Progenitor cell of endocrine pancreas (in vitro differentiated cells): ENCODE data around the gene ACAP2. TPM values are rescaled to one million over a fixed set of nuclear protein-coding genes. Genes with fewer than 3 reads are reported as not detected.

ENCODE experiments used
- DNase-seq: peaks from one replicate; pipeline ENCODE4 v3.0.0; 2021; ENCODE audit warnings: low spot score; ENCODE audit not compliant: unreplicated experiment
- H3K27ac Mint-ChIP-seq: 2 replicates; pipeline ENCODE4 v1.8.0; 2021; ENCODE audit warnings: mild to moderate bottlenecking, moderate library complexity, mixed read lengths
- H3K27me3 Mint-ChIP-seq: 2 replicates; pipeline ENCODE4 v1.8.0; 2021; ENCODE audit warnings: mixed read lengths
- H3K36me3 Mint-ChIP-seq: 2 replicates; pipeline ENCODE4 v1.8.0; 2022; ENCODE audit warnings: mixed read lengths; ENCODE audit not compliant: insufficient read depth
- H3K4me1 Mint-ChIP-seq: 2 replicates; pipeline ENCODE4 v1.8.0; 2021; ENCODE audit warnings: low read depth, mixed read lengths
- H3K4me3 Mint-ChIP-seq: 2 replicates; pipeline ENCODE4 v1.8.0; 2021; ENCODE audit warnings: low read depth, mild to moderate bottlenecking, moderate library complexity, mixed read lengths
- H3K9me3 Mint-ChIP-seq: 2 replicates; pipeline ENCODE4 v1.8.0; 2021; ENCODE audit warnings: low read depth, mixed read lengths
- CTCF ChIP-seq: fragments of 200-600 bp; sonication (generic); IDR thresholded peaks from one replicate; pipeline ENCODE4 v1.5.0; 2021; ENCODE audit warnings: antibody characterized with exemption, mild to moderate bottlenecking; ENCODE audit not compliant: unreplicated experiment
- total RNA-seq: library from RNA; stranded (reverse); gene quantifications from 2 replicates; pipeline ENCODE4 v1.2.1, GENCODE V29; 2021

The ACAP2 gene
- total RNA-seq, 1 donor from 2014 or later: 34.2 TPM

GRCh38 chr3:195450731-195451229, 8.0 kb upstream of the ACAP2 start:
- H3K27ac Mint-ChIP-seq: no peak overlapping the region

GRCh38 chr3:195448205-195448875, 5.5 kb upstream of the ACAP2 start:
- Mint-ChIP-seq H3K36me3 (no peaks in the 10 kb centered on the region), H3K4me3 (no peak overlapping the region), H3K9me3 (no peaks in the 10 kb centered on the region), H3K27ac (no peak overlapping the region), H3K27me3 (peaks cover 3% of the 10 kb centered on the region), H3K4me1 (peaks cover 5% of the 10 kb centered on the region)
- DNase-seq: no peak
- TF ChIP-seq CTCF: no peak

More at GRCh38 chr3:195450731-195451229, 8.0 kb upstream of the ACAP2 start:
- H3K4me3 Mint-ChIP-seq: no peak overlapping the region
- no peaks in the 10 kb centered on the region for H3K4me1 Mint-ChIP-seq
- DNase-seq: no peak
- peaks cover 5% of the 10 kb centered on the region for H3K9me3 Mint-ChIP-seq
- H3K27me3 Mint-ChIP-seq: peaks cover 3% of the 10 kb centered on the region
- no peak for TF ChIP-seq CTCF
- H3K36me3 Mint-ChIP-seq: peaks cover 2% of the 10 kb centered on the region

GRCh38 chr3:195447201-195447600, 4.4 kb upstream of the ACAP2 start:
- H3K4me1 Mint-ChIP-seq: peaks cover 6% of the 10 kb centered on the region
- no peaks in the 10 kb centered on the region for H3K36me3 Mint-ChIP-seq
- TF ChIP-seq CTCF: no peak
- no peak for DNase-seq
- H3K27me3 Mint-ChIP-seq: peaks cover 3% of the 10 kb centered on the region
- no peaks in the 10 kb centered on the region for H3K9me3 Mint-ChIP-seq
- H3K4me3 Mint-ChIP-seq: no peak overlapping the region
- no peak overlapping the region for H3K27ac Mint-ChIP-seq

- Mint-ChIP-seq H3K4me1 (peaks cover 9% of the 10 kb centered on the region), H3K36me3 (no peaks in the 10 kb centered on the region), H3K4me3 (no peak overlapping the region), H3K9me3 (no peaks in the 10 kb centered on the region), H3K27ac (no peak overlapping the region), H3K27me3 (peaks cover 3% of the 10 kb centered on the region)
- TF ChIP-seq CTCF: no peak
- DNase-seq: no peak
Observed at GRCh38 chr3:195446359-195446758, 3.5 kb upstream of the ACAP2 start.

- DNase-seq: no peak
- no peak overlapping the region for H3K27ac Mint-ChIP-seq
- no peak for TF ChIP-seq CTCF
- no peaks in the 10 kb centered on the region for H3K9me3 Mint-ChIP-seq
- no peaks in the 10 kb centered on the region for H3K27me3 Mint-ChIP-seq
- H3K4me1 Mint-ChIP-seq: peaks cover 12% of the 10 kb centered on the region
- no peak overlapping the region for H3K4me3 Mint-ChIP-seq
- no peaks in the 10 kb centered on the region for H3K36me3 Mint-ChIP-seq
Observed at GRCh38 chr3:195445885-195446284, 3.1 kb upstream of the ACAP2 start.
